Tibial artery (tissue), 4 donors: ENCODE data around the gene NOTCH1.

Source experiments
- DNase-seq, 2 donors: peaks; one replicate each; pipeline ENCODE4 v3.0.0-alpha.2; 2019
- H3K27ac ChIP-seq, 2 donors: fragments of 200-600 bp; sonication (generic) in 1 of 2; 1 replicate in 1 of 2; 2 replicates in 1 of 2; pipeline ENCODE4 v1.5.1; 2018 to 2019; ENCODE audit warnings: mild to moderate bottlenecking in 1 of 2
- H3K27me3 ChIP-seq, 2 donors: fragments of 200-600 bp; sonication (generic) in 1 of 2; one replicate each; pipeline versions ENCODE4 v1.5.1 to v1.6.0; 2016 to 2019
- H3K36me3 ChIP-seq, 3 donors: fragments of 200-600 bp; sonication (generic) in 2 of 3; one replicate each; pipeline ENCODE4 v1.5.1; 2016 to 2019; ENCODE audit warnings: mild to moderate bottlenecking in 2 of 3
- H3K4me1 ChIP-seq, 4 donors: fragments of 200-600 bp; sonication (generic) in 2 of 4; 1 replicate in 3 of 4; 2 replicates in 1 of 4; pipeline ENCODE4 v1.5.1; 2016 to 2019
- H3K4me3 ChIP-seq, 2 donors: fragments of 200-600 bp; sonication (generic) in 1 of 2; 1 replicate in 1 of 2; 2 replicates in 1 of 2; pipeline ENCODE4 v1.5.1; 2018 to 2019; ENCODE audit warnings: mild to moderate bottlenecking in 2 of 2
- H3K9me3 ChIP-seq, 3 donors: fragments of 200-600 bp; sonication (generic) in 1 of 3; one replicate each; pipeline ENCODE4 v1.5.1; 2016 to 2019
- CTCF ChIP-seq, 2 experiments: fragments of 200-600 bp in 1 of 2; fragments of 450-650 bp in 1 of 2; IDR thresholded peaks; one replicate each; pipeline ENCODE4 v1.5.1; 2017 to 2019; ENCODE audit warnings: antibody characterized with exemption in 2 of 2, mild to moderate bottlenecking in 1 of 2, moderate library complexity in 1 of 2
- intact Hi-C: fragments of 100-400 bp; cut with DNase I; formaldehyde crosslinking; loops from one replicate; pipeline ENCODE4 v1.15.0; 2023; ENCODE audit warnings: low total_unique reads

Gene NOTCH1

GRCh38 chr9:136539427-136540421, 6.1 kb downstream of the NOTCH1 start:
- no peaks in the 10 kb centered on the region for H3K27me3 ChIP-seq
- H3K4me1 ChIP-seq, result peaks cover 0 to 75% (median 54%) of the 10 kb centered on the region in 4 donors
- peaks cover 0 to 35% (median 16%) of the 10 kb centered on the region in 3 donors for H3K36me3 ChIP-seq
- H3K4me3 ChIP-seq, result peak overlapping the region in 1 of 2 donors; percentile 8
- H3K9me3 ChIP-seq, result no peaks in the 10 kb centered on the region
- intact Hi-C loops, result loop anchor here (5.0 kb wide), 1 partner anchor 78 kb away; no protein-coding TSS in a partner anchor
- peak; percentile 93 to 94 for DNase-seq
- peak overlapping the region; percentile 43 to 51 for H3K27ac ChIP-seq
- TF ChIP-seq CTCF (IDR thresholded peaks at IDR 0.05), result no peak

- Histone ChIP-seq H3K36me3 (peaks cover 0 to 43% (median 19%) of the 10 kb centered on the region in 3 donors), H3K27me3 (no peaks in the 10 kb centered on the region), H3K4me1 (peaks cover 0 to 68% (median 49%) of the 10 kb centered on the region in 4 donors), H3K9me3 (no peaks in the 10 kb centered on the region), H3K4me3 (no peak overlapping the region), H3K27ac (peak overlapping the region; percentile 43 to 51)
- TF ChIP-seq CTCF (IDR thresholded peaks at IDR 0.05), result no peak
- intact Hi-C loops, result loop anchor here (5.0 kb wide), 1 partner anchor 78 kb away; no protein-coding TSS in a partner anchor
- DNase-seq, result peak in 1 of 2 donors; percentile 48
These were observed 7.0 kb downstream of the NOTCH1 start for GRCh38 chr9:136538599-136539426.

GRCh38 chr9:136537896-136538598, 7.8 kb downstream of the NOTCH1 start:
- H3K4me1 ChIP-seq, result peaks cover 0 to 68% (median 43%) of the 10 kb centered on the region in 4 donors

GRCh38 chr9:136537411-136537810, 8.4 kb downstream of the NOTCH1 start:
- Histone ChIP-seq H3K27ac (no peak overlapping the region), H3K27me3 (no peaks in the 10 kb centered on the region), H3K36me3 (peaks cover 0 to 40% (median 23%) of the 10 kb centered on the region in 3 donors), H3K9me3 (no peaks in the 10 kb centered on the region), H3K4me3 (no peak overlapping the region), H3K4me1 (peaks cover 0 to 68% (median 42%) of the 10 kb centered on the region in 4 donors)
- intact Hi-C loops, result loop anchor here (5.0 kb wide), 1 partner anchor 80 kb away; no protein-coding TSS in a partner anchor
- no peak for DNase-seq
- TF ChIP-seq CTCF (IDR thresholded peaks at IDR 0.05), result no peak

More at GRCh38 chr9:136537896-136538598, 7.8 kb downstream of the NOTCH1 start:
- Histone ChIP-seq H3K36me3 (peaks cover 0 to 44% (median 23%) of the 10 kb centered on the region in 3 donors), H3K27ac (no peak overlapping the region), H3K9me3 (no peaks in the 10 kb centered on the region), H3K27me3 (no peaks in the 10 kb centered on the region), H3K4me3 (no peak overlapping the region)
- intact Hi-C loops, result loop anchor here (5.0 kb wide), 1 partner anchor 79 kb away; no protein-coding TSS in a partner anchor
- TF ChIP-seq CTCF (IDR thresholded peaks at IDR 0.05), result no peak
- DNase-seq, result no peak
